Testis (tissue), 3 donors: ENCODE data around the gene BRSK2. TPM values are rescaled to one million over a fixed set of nuclear protein-coding genes. Genes with fewer than 3 reads are reported as not detected.

Experiments
- DNase-seq: peaks from one replicate; pipeline ENCODE4 v3.0.0-alpha.2; 2019
- H3K27ac ChIP-seq, 2 donors: fragments of 200-600 bp; sonication (generic); one replicate each; pipeline ENCODE4 v1.5.1; 2019
- H3K27me3 ChIP-seq: fragments of 200-600 bp; sonication (generic); one replicate; pipeline ENCODE4 v1.5.1; 2019
- H3K36me3 ChIP-seq: fragments of 200-600 bp; sonication (generic); one replicate; pipeline ENCODE4 v1.5.1; 2017; ENCODE audit warnings: low read depth; ENCODE audit errors: missing control alignments
- H3K4me1 ChIP-seq: fragments of 200-600 bp; sonication (generic); one replicate; pipeline ENCODE4 v1.5.1; 2019
- H3K4me3 ChIP-seq, 2 donors: fragments of 200-600 bp; sonication (generic); one replicate each; pipeline ENCODE4 v1.5.1; 2017 to 2019
- H3K9me3 ChIP-seq: fragments of 200-600 bp; sonication (generic); one replicate; pipeline ENCODE4 v1.5.1; 2017
- CTCF ChIP-seq, 3 experiments: fragments of 450-650 bp in 2 of 3; fragments of 200-600 bp in 1 of 3; sonication (generic) in 1 of 3; IDR thresholded peaks; one replicate each; pipeline ENCODE4 v1.5.1; 2016 to 2019; ENCODE audit warnings: antibody characterized with exemption in 3 of 3, mild to moderate bottlenecking in 2 of 3, moderate library complexity in 1 of 3
- POLR2A ChIP-seq: fragments of 450-650 bp; IDR thresholded peaks from one replicate; pipeline ENCODE4 v1.6.1; 2017; ENCODE audit warnings: antibody characterized with exemption, mild to moderate bottlenecking, moderate library complexity
- WGBS, 2 donors: methylation state at CpG; one replicate each; pipeline ENCODE4 v1.1.5; 2018; 5-methylcytosine and 5-hydroxymethylcytosine counted together
- intact Hi-C: fragments of 100-400 bp; cut with DNase I; formaldehyde crosslinking; loops from one replicate; pipeline ENCODE4 v1.15.1; 2023; ENCODE audit warnings: low total_unique reads
- polyA plus RNA-seq: library from polyadenylated mRNA; stranded (reverse); fragments of 350-450 nt; fragmentation: Illumina TruSeq; extraction: RNeasy Lipid Tissue Mini Kit (QIAGEN cat#74804); gene quantifications from one replicate; pipeline ENCODE4 v1.2.3, GENCODE V29; 2014; ENCODE audit warnings: low read depth, low replicate concordance; ENCODE audit not compliant: insufficient read depth
- total RNA-seq, 2 donors: library from RNA; depleted of rRNA; stranded (reverse); fragments of >200 nt; gene quantifications; one replicate each; pipeline ENCODE4 v1.2.3, GENCODE V29; 2016

The BRSK2 gene
- total and polyA plus RNA-seq, 3 donors from 2014 or later = 24.7 to 52.3 (median 49.1) TPM

- no peak for DNase-seq
- no peaks in the 10 kb centered on the region for H3K36me3 ChIP-seq
- H3K27ac ChIP-seq = no peak overlapping the region
- H3K4me1 ChIP-seq = peaks cover 15% of the 10 kb centered on the region
- 91 to 95% methylated on average over 13 to 14 of the region's 14 CpGs for WGBS, 2 donors
- H3K9me3 ChIP-seq = no peaks in the 10 kb centered on the region
- TF ChIP-seq CTCF (IDR thresholded peaks at IDR 0.05) = no peak
- H3K27me3 ChIP-seq = no peaks in the 10 kb centered on the region
- no peak overlapping the region for H3K4me3 ChIP-seq
- intact Hi-C loops = no loop called here
Observed at GRCh38 chr11:1348146-1348795, 41.5 kb upstream of the BRSK2 start.

GRCh38 chr11:1348796-1349326 lies 40.9 kb upstream of the BRSK2 start:
- H3K4me3 ChIP-seq = no peak overlapping the region
- no peaks in the 10 kb centered on the region for H3K27me3 ChIP-seq
- H3K4me1 ChIP-seq = peaks cover 15% of the 10 kb centered on the region
- H3K27ac ChIP-seq = peak overlapping the region in 1 of 2 donors; percentile 55
- WGBS, 2 donors = 71 to 78% methylated on average over 5 to 25 of the region's 25 CpGs
- no peak for DNase-seq
- H3K36me3 ChIP-seq = no peaks in the 10 kb centered on the region
- intact Hi-C loops = no loop called here
- no peaks in the 10 kb centered on the region for H3K9me3 ChIP-seq
- TF ChIP-seq CTCF (IDR thresholded peaks at IDR 0.05) (no peak), POLR2A (no peak)

- Histone ChIP-seq H3K36me3 (no peaks in the 10 kb centered on the region), H3K4me1 (peaks cover 15% of the 10 kb centered on the region), H3K4me3 (no peak overlapping the region), H3K27me3 (no peaks in the 10 kb centered on the region), H3K9me3 (no peaks in the 10 kb centered on the region), H3K27ac (peak overlapping the region; percentile 55 to 57)
- TF ChIP-seq CTCF (IDR thresholded peaks at IDR 0.05) (no peak), POLR2A (no peak)
- intact Hi-C loops = no loop called here
- no peak for DNase-seq
- WGBS, 2 donors = 67 to 81% methylated on average over 13 to 29 of the region's 29 CpGs
Observed at GRCh38 chr11:1349327-1350041, 40.2 kb upstream of the BRSK2 start.

- H3K4me1 ChIP-seq = peaks cover 16% of the 10 kb centered on the region
- no peaks in the 10 kb centered on the region for H3K27me3 ChIP-seq
- H3K36me3 ChIP-seq = no peaks in the 10 kb centered on the region
- DNase-seq = peak; percentile 71
- H3K27ac ChIP-seq = peak overlapping the region; percentile 55 to 57
- 66 to 67% methylated on average over 10 to 22 of the region's 22 CpGs for WGBS, 2 donors
- TF ChIP-seq POLR2A (no peak), CTCF (IDR thresholded peaks at IDR 0.05) (no peak)
- H3K4me3 ChIP-seq = no peak overlapping the region
- H3K9me3 ChIP-seq = no peaks in the 10 kb centered on the region
- intact Hi-C loops = no loop called here
Observed at GRCh38 chr11:1350086-1350725, 39.5 kb upstream of the BRSK2 start.
